ENCODE results near the gene GRID2.

Gene GRID2

DNA sequence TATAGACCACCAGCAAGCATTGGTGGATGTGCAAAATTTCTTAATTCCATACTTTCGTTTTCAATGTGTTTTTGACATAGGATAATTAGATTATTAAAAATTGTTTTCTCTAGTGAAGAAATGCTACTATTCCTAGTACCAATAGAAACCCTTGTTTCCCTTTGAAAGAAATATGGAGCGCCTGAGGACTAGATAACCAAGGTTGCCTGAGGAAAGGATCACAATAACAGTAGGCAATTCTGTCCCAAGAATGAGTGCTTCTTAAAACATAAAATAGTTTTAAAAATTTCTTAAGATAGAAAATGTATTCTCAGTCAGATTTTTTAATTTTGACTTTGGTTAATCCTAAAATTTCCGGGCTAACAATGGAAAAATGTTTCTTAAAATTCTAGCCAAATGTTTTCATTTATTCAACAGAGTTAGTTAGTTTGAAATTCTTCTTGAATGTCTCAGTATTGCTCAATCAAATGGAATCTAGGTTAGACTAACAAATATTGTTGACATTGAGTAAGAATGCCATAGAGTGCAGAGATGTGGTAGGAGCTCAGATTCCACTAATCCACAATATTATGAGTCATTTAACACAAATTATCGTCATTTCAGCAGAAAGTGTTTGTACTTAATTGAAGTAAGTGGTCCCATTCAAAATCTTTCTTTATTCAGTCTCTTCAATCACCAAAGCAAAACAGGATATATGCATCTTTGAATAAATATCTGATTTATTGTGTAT lies 666.0 kb downstream of the GRID2 start:
- TF ChIP-seq SIN3A (IDR thresholded peaks at IDR 0.05; ENCODE audit: borderline replicate concordance, insufficient read depth, low read length), result no peak

GRCh38 chr4:92970996-92971395 lies 667.2 kb downstream of the GRID2 start:
- TF ChIP-seq FOXP2 (optimal IDR thresholded peaks at IDR 0.05; ENCODE audit: borderline replicate concordance, extremely low read depth, extremely low read length, insufficient read depth), result no peak
- no peak for TF ChIP-seq TAF1 (IDR thresholded peaks at IDR 0.05; ENCODE audit: borderline replicate concordance, insufficient read depth, low read length)
- no peak for TF ChIP-seq SIN3A (IDR thresholded peaks at IDR 0.05; ENCODE audit: borderline replicate concordance, insufficient read depth, low read length)
- TF ChIP-seq REST (IDR thresholded peaks at IDR 0.05; ENCODE audit: insufficient read depth in 1 of 2, low read depth in 2 of 2, low read length in 2 of 2), result no peak
- TF ChIP-seq POLR2AphosphoS5 (IDR thresholded peaks at IDR 0.05; ENCODE audit: low read depth, low read length), result no peak

DNA sequence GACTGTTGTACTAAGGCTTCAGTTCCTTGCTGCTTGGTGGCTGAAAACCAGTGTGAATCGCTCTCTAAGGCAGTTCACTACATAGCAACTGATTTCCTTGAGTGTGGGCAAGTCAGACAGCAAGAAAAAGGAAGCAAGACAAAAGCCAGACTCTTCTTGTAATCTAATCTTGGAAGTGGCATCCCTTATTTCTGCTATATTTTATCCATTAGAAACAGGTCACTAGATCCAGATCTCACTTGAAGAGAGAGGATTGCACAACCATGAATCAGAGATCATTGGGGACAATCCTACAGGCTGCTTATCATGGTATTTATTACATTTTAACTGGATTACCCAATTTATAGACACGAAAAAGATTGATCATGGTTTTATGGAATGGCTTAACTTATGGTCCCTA lies 684.5 kb downstream of the GRID2 start:
- TF ChIP-seq TAF1 (IDR thresholded peaks at IDR 0.05; ENCODE audit: borderline replicate concordance, insufficient read depth, low read length) (no peak), POLR2AphosphoS5 (IDR thresholded peaks at IDR 0.05; ENCODE audit: low read depth, low read length) (no peak), FOXP2 (optimal IDR thresholded peaks at IDR 0.05; ENCODE audit: borderline replicate concordance, extremely low read depth, extremely low read length, insufficient read depth) (no peak), REST (IDR thresholded peaks at IDR 0.05; ENCODE audit: insufficient read depth in 1 of 2, low read depth in 2 of 2, low read length in 2 of 2) (no peak), SIN3A (IDR thresholded peaks at IDR 0.05; ENCODE audit: borderline replicate concordance, insufficient read depth, low read length) (no peak)

DNA sequence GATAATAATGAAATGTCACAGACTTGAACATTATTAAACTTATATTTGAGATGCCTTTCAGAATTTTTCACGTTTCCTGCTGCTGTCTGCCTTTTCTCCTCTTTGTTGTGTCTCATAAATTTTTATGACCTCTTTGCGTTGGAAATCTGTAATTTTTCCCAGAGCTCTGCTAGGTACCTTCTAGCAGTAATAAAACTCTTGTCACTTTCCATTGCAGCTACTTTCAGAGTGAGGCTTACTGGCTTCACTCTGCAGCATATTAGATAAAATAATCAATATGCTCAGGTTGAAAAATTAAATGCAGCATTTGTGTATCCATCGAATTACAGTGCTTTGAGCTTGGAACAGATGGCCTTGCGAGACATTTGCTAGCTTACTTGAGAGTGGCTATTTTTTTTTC lies 689.0 kb downstream of the GRID2 start:
- TF ChIP-seq TAF1 (IDR thresholded peaks at IDR 0.05; ENCODE audit: borderline replicate concordance, insufficient read depth, low read length), result no peak
- TF ChIP-seq REST (IDR thresholded peaks at IDR 0.05; ENCODE audit: insufficient read depth in 1 of 2, low read depth in 2 of 2, low read length in 2 of 2), result no peak
- no peak for TF ChIP-seq POLR2AphosphoS5 (IDR thresholded peaks at IDR 0.05; ENCODE audit: low read depth, low read length)
- TF ChIP-seq SIN3A (IDR thresholded peaks at IDR 0.05; ENCODE audit: borderline replicate concordance, insufficient read depth, low read length), result no peak
- TF ChIP-seq FOXP2 (optimal IDR thresholded peaks at IDR 0.05; ENCODE audit: borderline replicate concordance, extremely low read depth, extremely low read length, insufficient read depth), result no peak

GRCh38 chr4:92994727-92995126 lies 691.0 kb downstream of the GRID2 start:
- TF ChIP-seq POLR2AphosphoS5 (IDR thresholded peaks at IDR 0.05; ENCODE audit: low read depth, low read length) (no peak), REST (IDR thresholded peaks at IDR 0.05; ENCODE audit: insufficient read depth in 1 of 2, low read depth in 2 of 2, low read length in 2 of 2) (no peak)
